Suprapubic skin (tissue), 4 donors: ENCODE data around the gene C2orf92. TPM values are rescaled to one million over a fixed set of nuclear protein-coding genes. Genes with fewer than 3 reads are reported as not detected.

ENCODE experiments used
- DNase-seq, 2 donors: peaks; one replicate each; pipeline ENCODE4 v3.0.0-alpha.2; 2019; ENCODE audit warnings: low spot score in 2 of 2
- H3K27ac ChIP-seq: fragments of 200-600 bp; sonication (generic); one replicate; pipeline ENCODE4 v1.5.1; 2019
- H3K27me3 ChIP-seq: fragments of 200-600 bp; sonication (generic); one replicate; pipeline ENCODE4 v1.5.1; 2019
- H3K36me3 ChIP-seq: fragments of 200-600 bp; sonication (generic); one replicate; pipeline ENCODE4 v1.5.1; 2019
- H3K4me1 ChIP-seq: fragments of 200-600 bp; sonication (generic); one replicate; pipeline ENCODE4 v1.5.1; 2019
- H3K4me3 ChIP-seq: fragments of 200-600 bp; sonication (generic); one replicate; pipeline ENCODE4 v1.5.1; 2019; ENCODE audit warnings: mild to moderate bottlenecking
- H3K9me3 ChIP-seq: fragments of 200-600 bp; sonication (generic); one replicate; pipeline ENCODE4 v1.5.1; 2019
- EP300 ChIP-seq: sonication (generic); formaldehyde crosslinking; IDR thresholded peaks from one replicate; pipeline ENCODE4 v1.6.1; 2017; ENCODE audit warnings: antibody characterized with exemption
- POLR2A ChIP-seq, 2 donors: fragments of 450-650 bp; IDR thresholded peaks; one replicate each; pipeline ENCODE4 v1.6.1; 2017; ENCODE audit warnings: antibody characterized with exemption in 2 of 2, mild to moderate bottlenecking in 2 of 2, moderate library complexity in 2 of 2
- POLR2AphosphoS5 ChIP-seq, 3 donors: sonication (generic); formaldehyde crosslinking; IDR thresholded peaks; one replicate each; pipeline ENCODE4 v1.6.1; 2017; ENCODE audit warnings: antibody characterized with exemption in 3 of 3
- WGBS: methylation state at CpG from one replicate; pipeline ENCODE4 v1.1.5; 2018; 5-methylcytosine and 5-hydroxymethylcytosine counted together
- total RNA-seq, 4 donors: library from RNA; depleted of rRNA; stranded (reverse); fragments of >200 nt; gene quantifications; one replicate each; pipeline ENCODE4 v1.1.0, GENCODE V29; 2016
- TF ChIP-seq, protein P1 (sequence below), 2 donors: fragments of 200-600 bp in 1 of 2; fragments of 450-650 bp in 1 of 2; sonication (generic) in 1 of 2; IDR thresholded peaks; one replicate each; pipeline ENCODE4 v1.5.1; 2016 to 2019; ENCODE audit warnings: antibody characterized with exemption in 2 of 2, mild to moderate bottlenecking in 1 of 2, moderate library complexity in 1 of 2

The C2orf92 gene
- total RNA-seq, 4 donors from 2014 or later = 4.5 to 45.7 (median 14.7) TPM

DNA sequence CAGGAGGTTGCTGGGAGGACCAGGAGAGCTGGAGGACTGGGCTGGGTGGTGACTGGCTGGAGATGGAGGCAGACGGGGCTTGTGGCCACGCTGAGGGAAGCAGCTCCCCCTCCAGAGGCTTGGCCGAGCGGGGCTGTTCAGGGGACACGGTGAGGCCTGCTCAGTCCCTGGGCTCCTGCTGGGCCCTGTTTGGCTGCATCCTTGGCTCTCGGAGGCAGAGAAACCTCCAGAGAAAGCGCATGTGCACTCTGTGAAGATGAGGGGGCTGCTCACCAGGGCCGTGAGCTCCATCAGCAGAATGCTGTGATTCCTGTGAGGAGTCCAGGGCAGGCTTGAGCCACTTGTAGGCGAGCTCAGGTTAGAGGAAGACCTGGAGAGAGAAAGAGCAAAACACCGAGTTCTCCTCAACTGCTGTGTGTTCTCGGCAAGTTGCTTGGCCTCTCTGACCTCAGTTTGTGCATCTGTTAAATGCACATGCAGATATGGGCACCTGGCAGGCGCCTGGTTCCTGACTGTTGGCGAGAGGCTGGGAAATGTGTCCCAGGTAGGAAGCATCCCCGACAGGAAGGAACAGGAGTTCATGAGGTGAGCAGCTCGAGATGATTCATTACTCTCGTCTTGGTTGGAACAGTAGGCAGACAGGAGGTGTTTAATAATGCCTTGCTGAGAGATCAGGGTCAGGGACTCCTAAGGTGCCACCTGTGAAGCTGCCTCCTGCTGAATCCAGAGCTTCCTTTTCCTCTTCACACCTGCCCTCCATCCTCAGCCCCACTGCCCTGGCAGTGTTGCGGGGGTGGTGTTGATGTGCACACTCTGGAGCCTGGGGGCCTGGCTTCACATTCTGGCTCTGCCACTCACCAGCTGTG lies 44.8 kb downstream of the C2orf92 start:
- no peak overlapping the region for H3K4me3 ChIP-seq
- 73% methylated on average over 13 of the region's 17 CpGs for WGBS
- no peaks in the 10 kb centered on the region for H3K4me1 ChIP-seq
- no peaks in the 10 kb centered on the region for H3K27me3 ChIP-seq
- no peaks in the 10 kb centered on the region for H3K36me3 ChIP-seq
- H3K9me3 ChIP-seq = no peaks in the 10 kb centered on the region
- H3K27ac ChIP-seq = no peak overlapping the region
- DNase-seq = peak; percentile 34 to 65
- TF ChIP-seq POLR2A (IDR thresholded peaks at IDR 0.05) = no peak
- TF ChIP-seq EP300 = no peak
- TF ChIP-seq, protein P1, sequence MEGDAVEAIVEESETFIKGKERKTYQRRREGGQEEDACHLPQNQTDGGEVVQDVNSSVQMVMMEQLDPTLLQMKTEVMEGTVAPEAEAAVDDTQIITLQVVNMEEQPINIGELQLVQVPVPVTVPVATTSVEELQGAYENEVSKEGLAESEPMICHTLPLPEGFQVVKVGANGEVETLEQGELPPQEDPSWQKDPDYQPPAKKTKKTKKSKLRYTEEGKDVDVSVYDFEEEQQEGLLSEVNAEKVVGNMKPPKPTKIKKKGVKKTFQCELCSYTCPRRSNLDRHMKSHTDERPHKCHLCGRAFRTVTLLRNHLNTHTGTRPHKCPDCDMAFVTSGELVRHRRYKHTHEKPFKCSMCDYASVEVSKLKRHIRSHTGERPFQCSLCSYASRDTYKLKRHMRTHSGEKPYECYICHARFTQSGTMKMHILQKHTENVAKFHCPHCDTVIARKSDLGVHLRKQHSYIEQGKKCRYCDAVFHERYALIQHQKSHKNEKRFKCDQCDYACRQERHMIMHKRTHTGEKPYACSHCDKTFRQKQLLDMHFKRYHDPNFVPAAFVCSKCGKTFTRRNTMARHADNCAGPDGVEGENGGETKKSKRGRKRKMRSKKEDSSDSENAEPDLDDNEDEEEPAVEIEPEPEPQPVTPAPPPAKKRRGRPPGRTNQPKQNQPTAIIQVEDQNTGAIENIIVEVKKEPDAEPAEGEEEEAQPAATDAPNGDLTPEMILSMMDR (IDR thresholded peaks at IDR 0.05) = no peak
- no peak for TF ChIP-seq POLR2AphosphoS5 (IDR thresholded peaks at IDR 0.05)

DNA sequence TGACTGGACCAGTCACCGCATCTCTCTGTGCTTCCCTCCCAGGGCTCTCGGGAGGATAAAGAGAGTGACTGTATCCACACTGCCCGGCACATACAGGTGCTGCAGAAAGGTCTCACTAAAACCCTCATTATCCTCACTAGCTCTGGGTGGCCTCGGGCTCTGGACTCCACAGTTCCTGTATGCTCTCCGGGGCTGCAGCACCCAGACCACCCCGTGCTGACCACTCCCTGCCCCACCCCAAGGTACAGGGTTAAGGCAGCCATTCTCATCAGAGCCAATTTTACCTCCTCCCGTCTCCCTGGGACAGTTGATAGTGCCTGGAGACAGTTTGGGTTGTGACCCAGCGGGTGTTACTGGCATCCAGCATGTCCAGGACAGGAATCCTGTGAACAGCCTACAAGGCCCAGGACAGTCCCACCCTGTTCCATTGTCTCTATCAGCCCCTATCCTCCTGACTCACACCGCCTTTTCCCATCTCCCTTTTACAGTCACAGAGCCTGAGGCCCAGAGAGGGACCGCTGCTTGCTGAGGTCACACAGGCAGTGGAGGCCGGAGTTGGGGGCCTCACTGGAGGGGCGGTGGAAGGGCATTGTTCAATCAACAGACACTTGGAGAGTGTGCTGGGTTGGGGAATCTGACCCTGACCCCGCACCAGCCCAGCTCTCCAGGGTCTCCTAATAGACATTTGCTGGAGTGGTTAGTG lies 45.6 kb downstream of the C2orf92 start:
- TF ChIP-seq, protein P1 (IDR thresholded peaks at IDR 0.05) = no peak
- no peak for TF ChIP-seq EP300
- TF ChIP-seq POLR2AphosphoS5 (IDR thresholded peaks at IDR 0.05) = no peak
- TF ChIP-seq POLR2A (IDR thresholded peaks at IDR 0.05) = no peak
- Histone ChIP-seq H3K9me3 (no peaks in the 10 kb centered on the region), H3K27me3 (no peaks in the 10 kb centered on the region), H3K36me3 (no peaks in the 10 kb centered on the region), H3K4me3 (no peak overlapping the region), H3K27ac (no peak overlapping the region), H3K4me1 (no peaks in the 10 kb centered on the region)
- peak; percentile 56 to 69 for DNase-seq
- 77% methylated on average over 13 of the region's 13 CpGs for WGBS

DNA sequence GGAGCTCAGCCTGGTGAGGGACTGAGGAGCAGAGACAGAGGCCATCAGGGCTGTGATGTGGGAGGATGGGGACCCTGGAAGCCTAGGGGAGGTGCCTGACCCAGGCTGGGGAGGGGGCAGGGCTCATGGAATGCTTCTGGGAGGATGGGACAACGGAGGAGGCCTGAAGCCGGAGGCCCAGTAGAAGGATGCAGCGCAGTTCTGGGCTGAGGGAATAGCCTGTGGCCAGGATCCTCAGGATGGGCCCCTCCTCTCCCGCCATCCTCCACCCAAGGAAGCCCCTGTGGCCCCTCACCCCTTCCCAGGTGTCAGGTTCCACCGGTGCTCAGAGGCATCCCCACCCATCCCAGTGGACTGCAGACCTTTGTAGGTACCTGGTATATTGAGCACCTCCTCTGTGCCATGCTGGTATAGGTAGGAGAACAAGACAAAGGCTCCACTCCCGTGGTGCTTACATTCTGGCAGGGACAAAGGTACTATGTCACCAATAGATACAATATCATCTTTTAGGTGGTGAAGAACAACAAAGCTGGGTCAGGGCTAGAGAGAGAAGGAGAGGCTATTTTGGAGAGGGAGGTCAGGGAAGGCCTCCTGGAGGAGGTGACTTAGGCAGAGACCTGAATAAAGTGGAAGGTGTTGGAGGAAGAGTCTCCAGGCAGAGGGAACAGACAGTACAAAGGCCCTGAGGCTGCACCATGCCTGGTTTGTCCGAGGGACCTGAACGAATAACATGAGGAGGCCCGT lies 46.6 kb downstream of the C2orf92 start:
- 81% methylated on average over 8 of the region's 9 CpGs for WGBS
- DNase-seq = peak; percentile 30 to 65
- Histone ChIP-seq H3K27ac (no peak overlapping the region), H3K4me1 (no peaks in the 10 kb centered on the region), H3K9me3 (no peaks in the 10 kb centered on the region), H3K36me3 (no peaks in the 10 kb centered on the region), H3K27me3 (no peaks in the 10 kb centered on the region), H3K4me3 (no peak overlapping the region)
- TF ChIP-seq, protein P1 (IDR thresholded peaks at IDR 0.05) = no peak
- no peak for TF ChIP-seq EP300

DNA sequence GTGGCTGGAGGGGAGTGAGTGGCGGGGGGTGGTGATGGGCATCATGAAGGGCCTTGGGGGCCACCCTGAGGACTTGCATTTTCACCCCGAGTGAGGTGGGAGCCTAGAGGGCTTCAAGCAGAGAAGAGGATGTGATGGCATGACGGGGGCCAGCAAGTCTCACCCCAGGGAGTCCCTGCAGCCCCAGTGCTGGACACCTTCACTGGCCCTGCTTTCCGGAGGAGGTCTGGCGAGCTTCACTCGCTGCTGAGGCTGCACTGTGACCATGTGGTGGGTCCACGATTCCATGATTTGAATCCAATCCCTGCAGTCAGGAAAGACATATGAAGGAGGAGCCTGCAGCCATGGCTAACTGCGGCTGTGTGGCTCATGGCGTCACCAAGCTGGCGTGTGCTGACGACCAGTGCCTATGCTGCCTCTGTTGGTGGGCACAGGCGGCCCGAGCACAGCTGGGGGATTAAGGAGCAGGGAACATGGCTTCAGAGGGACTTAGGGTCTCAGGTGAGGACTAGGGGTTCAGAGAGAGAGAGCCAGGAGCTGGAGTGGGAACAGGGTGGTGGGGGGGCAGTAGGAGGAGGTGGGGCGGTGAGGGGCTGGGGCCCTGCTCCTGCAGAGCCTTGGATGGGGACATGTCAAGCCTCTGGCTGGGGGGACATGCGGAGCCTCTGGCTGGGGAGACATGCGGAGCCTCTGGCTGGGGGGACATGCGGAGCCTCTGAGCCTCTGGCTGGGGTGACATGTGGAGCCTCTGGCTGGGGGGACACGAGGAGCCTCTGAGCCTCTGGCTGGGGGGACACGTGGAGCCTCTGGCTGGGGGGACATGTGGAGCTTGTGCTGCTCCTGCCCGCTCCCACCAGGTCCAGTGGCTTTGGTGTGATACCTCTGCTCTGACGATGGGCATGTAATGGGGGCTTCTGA lies 47.4 kb downstream of the C2orf92 start:
- 91% methylated on average over 16 of the region's 21 CpGs for WGBS
- no peaks in the 10 kb centered on the region for H3K36me3 ChIP-seq
- H3K4me1 ChIP-seq = no peaks in the 10 kb centered on the region
- no peaks in the 10 kb centered on the region for H3K9me3 ChIP-seq
- no peak for TF ChIP-seq POLR2AphosphoS5 (IDR thresholded peaks at IDR 0.05)
- TF ChIP-seq EP300 = no peak
- no peak for TF ChIP-seq POLR2A (IDR thresholded peaks at IDR 0.05)
- TF ChIP-seq, protein P1 (IDR thresholded peaks at IDR 0.05) = no peak
- no peaks in the 10 kb centered on the region for H3K27me3 ChIP-seq
- H3K27ac ChIP-seq = no peak overlapping the region
- peak; percentile 34 to 59 for DNase-seq
- H3K4me3 ChIP-seq = no peak overlapping the region
